ENCODE data around the gene NTHL1.

DNA sequence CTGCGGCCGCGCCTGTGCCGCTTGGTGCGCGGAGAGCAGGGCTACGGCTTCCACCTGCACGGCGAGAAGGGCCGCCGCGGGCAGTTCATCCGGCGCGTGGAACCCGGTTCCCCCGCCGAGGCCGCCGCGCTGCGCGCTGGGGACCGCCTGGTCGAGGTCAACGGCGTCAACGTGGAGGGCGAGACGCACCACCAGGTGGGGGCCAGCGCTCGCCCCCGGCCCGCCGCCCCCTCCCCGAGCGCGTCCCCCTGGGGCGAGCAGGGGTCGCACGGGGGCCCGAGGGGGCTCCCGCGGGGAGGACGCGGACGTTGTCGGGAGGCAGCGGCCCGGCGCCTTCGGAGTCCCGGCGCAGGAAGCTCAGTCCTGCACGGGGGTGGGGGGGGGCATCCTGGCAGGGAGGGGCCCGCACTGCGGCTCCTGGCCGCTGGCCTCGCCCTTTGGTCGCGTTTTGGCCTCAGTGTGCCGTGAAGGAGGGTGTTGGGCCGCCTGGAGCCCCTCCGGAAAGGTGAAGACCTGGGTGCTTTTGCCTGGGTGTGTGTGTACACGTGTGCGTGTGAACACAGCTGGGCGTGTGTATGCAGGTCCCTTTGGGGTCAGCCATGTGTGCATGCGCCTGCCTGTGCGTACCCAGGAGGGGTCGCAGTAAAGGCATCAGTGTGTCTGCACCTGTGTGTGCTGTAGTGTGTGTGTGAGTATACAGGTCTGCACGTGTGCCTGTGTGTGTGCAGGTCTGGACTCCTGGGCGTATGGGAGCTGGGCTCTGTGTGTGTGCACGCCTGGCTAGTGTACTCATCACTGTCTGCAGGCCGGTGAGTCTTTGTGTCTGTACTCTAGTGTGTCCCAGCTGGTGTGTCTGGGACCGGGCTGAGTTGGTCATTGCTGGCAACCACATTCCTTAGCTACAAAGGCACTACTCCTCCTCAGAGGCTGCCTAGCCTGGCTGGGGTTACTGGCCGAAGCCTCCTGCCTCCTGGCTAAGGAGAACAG is 20.3 kb downstream of the NTHL1 start:
- TF ChIP-seq TCF12 (IDR thresholded peaks at IDR 0.05; ENCODE audit: low read depth, low read length) (no peak), RNF2 (IDR thresholded peaks at IDR 0.05; ENCODE audit: borderline replicate concordance, low read depth, low read length, missing control alignments, poor library complexity, severe bottlenecking) (no peak), POLR2AphosphoS5 (IDR thresholded peaks at IDR 0.05; ENCODE audit: low read depth, low read length) (no peak), GABPA (IDR thresholded peaks at IDR 0.05; ENCODE audit: borderline replicate concordance, insufficient read depth, low read length) (no peak)
- TF ChIP-seq, protein P1, sequence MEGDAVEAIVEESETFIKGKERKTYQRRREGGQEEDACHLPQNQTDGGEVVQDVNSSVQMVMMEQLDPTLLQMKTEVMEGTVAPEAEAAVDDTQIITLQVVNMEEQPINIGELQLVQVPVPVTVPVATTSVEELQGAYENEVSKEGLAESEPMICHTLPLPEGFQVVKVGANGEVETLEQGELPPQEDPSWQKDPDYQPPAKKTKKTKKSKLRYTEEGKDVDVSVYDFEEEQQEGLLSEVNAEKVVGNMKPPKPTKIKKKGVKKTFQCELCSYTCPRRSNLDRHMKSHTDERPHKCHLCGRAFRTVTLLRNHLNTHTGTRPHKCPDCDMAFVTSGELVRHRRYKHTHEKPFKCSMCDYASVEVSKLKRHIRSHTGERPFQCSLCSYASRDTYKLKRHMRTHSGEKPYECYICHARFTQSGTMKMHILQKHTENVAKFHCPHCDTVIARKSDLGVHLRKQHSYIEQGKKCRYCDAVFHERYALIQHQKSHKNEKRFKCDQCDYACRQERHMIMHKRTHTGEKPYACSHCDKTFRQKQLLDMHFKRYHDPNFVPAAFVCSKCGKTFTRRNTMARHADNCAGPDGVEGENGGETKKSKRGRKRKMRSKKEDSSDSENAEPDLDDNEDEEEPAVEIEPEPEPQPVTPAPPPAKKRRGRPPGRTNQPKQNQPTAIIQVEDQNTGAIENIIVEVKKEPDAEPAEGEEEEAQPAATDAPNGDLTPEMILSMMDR (IDR thresholded peaks at IDR 0.05; ENCODE audit: control extremely low read depth in 1 of 3, insufficient read depth in 1 of 3, low read depth in 1 of 3, low read length in 3 of 3) = peak in 1 of 3 experiments; percentile 15; a peak in 1 of 4 replicates

Measured in H1 (cell line).